Duodenal mucosa (tissue), 2 donors: Measurements from ENCODE around the gene ATP8A2.

Experiments used
- H3K27ac ChIP-seq: one replicate; pipeline ENCODE4 v1.7.0; 2013; ENCODE audit warnings: low read depth, low read length
- H3K27me3 ChIP-seq, 2 donors: one replicate each; pipeline ENCODE4 v1.7.0; 2013; ENCODE audit warnings: low read length in 2 of 2, control low read depth in 1 of 2; ENCODE audit not compliant: insufficient read depth in 2 of 2, control insufficient read depth in 1 of 2
- H3K36me3 ChIP-seq, 2 donors: one replicate each; pipeline ENCODE4 v1.7.0; 2013; ENCODE audit warnings: low read length in 2 of 2, control low read depth in 1 of 2; ENCODE audit not compliant: insufficient read depth in 2 of 2, control insufficient read depth in 1 of 2
- H3K4me1 ChIP-seq, 2 donors: one replicate each; pipeline ENCODE4 v1.7.0; 2013; ENCODE audit warnings: low read length in 2 of 2, control low read depth in 1 of 2; ENCODE audit not compliant: insufficient read depth in 2 of 2, control insufficient read depth in 1 of 2
- H3K4me3 ChIP-seq, 2 donors: one replicate each; pipeline ENCODE4 v1.7.0; 2013; ENCODE audit warnings: low read length in 2 of 2, low read depth in 1 of 2
- H3K9ac ChIP-seq, 2 donors: one replicate each; pipeline ENCODE4 v1.7.0; 2013; ENCODE audit warnings: low read length in 2 of 2, low read depth in 1 of 2
- H3K9me3 ChIP-seq, 2 donors: one replicate each; pipeline ENCODE4 v1.7.0; 2013; ENCODE audit warnings: low read length in 2 of 2, control low read depth in 1 of 2; ENCODE audit not compliant: control insufficient read depth in 1 of 2

ATP8A2 gene

GRCh38 chr13:25645681-25646080, 273.9 kb downstream of the ATP8A2 start:
- Histone ChIP-seq H3K36me3 (no peaks in the 10 kb centered on the region), H3K27ac (no peak overlapping the region), H3K9ac (no peak overlapping the region), H3K9me3 (no peaks in the 10 kb centered on the region), H3K27me3 (no peaks in the 10 kb centered on the region), H3K4me1 (no peaks in the 10 kb centered on the region), H3K4me3 (no peak overlapping the region)

GRCh38 chr13:25649001-25649633, 277.3 kb downstream of the ATP8A2 start:
- Histone ChIP-seq H3K9me3 (no peaks in the 10 kb centered on the region), H3K27ac (no peak overlapping the region), H3K4me3 (no peak overlapping the region), H3K4me1 (no peaks in the 10 kb centered on the region), H3K9ac (no peak overlapping the region), H3K36me3 (no peaks in the 10 kb centered on the region), H3K27me3 (no peaks in the 10 kb centered on the region)

- H3K4me3 ChIP-seq: no peak overlapping the region
- H3K9me3 ChIP-seq: no peaks in the 10 kb centered on the region
- no peak overlapping the region for H3K27ac ChIP-seq
- no peak overlapping the region for H3K9ac ChIP-seq
- no peaks in the 10 kb centered on the region for H3K4me1 ChIP-seq
- H3K36me3 ChIP-seq: no peaks in the 10 kb centered on the region
- H3K27me3 ChIP-seq: no peaks in the 10 kb centered on the region
Observed at GRCh38 chr13:25652764-25653163, 281.0 kb downstream of the ATP8A2 start.

GRCh38 chr13:25654322-25654721, 282.5 kb downstream of the ATP8A2 start:
- no peaks in the 10 kb centered on the region for H3K27me3 ChIP-seq
- no peak overlapping the region for H3K9ac ChIP-seq
- no peaks in the 10 kb centered on the region for H3K36me3 ChIP-seq
- H3K4me1 ChIP-seq: no peaks in the 10 kb centered on the region
- H3K4me3 ChIP-seq: no peak overlapping the region
- H3K27ac ChIP-seq: no peak overlapping the region
- no peaks in the 10 kb centered on the region for H3K9me3 ChIP-seq

DNA sequence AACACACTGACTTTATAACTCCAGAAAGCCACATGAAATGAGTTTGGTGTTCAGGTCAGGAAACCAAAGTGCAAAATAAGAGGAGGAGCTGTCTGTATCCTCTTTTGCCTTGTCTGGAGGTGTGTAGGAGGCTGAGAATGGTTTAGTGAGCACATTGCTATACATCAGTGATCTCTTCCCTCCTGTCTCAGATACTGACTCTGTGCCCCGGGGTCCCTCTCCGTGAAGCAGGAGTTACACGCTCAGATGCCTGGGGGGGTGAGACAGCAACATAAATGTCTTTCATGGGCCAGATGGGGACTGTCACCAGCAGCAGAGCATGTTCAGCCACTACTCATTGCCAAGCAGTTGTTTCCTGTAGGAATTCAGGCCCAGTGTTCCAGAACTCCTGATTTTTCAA, 285.4 kb downstream of the ATP8A2 start:
- Histone ChIP-seq H3K36me3 (no peaks in the 10 kb centered on the region), H3K9ac (no peak overlapping the region), H3K4me3 (no peak overlapping the region), H3K27me3 (peaks cover 0 to 3% of the 10 kb centered on the region in 2 donors), H3K9me3 (no peaks in the 10 kb centered on the region), H3K27ac (no peak overlapping the region), H3K4me1 (no peaks in the 10 kb centered on the region)

- H3K4me3 ChIP-seq: no peak overlapping the region
- H3K36me3 ChIP-seq: no peaks in the 10 kb centered on the region
Observed at GRCh38 chr13:25659091-25659795, 287.5 kb downstream of the ATP8A2 start.

GRCh38 chr13:25660996-25661395, 289.2 kb downstream of the ATP8A2 start:
- no peaks in the 10 kb centered on the region for H3K4me1 ChIP-seq
- no peak overlapping the region for H3K4me3 ChIP-seq
- H3K9ac ChIP-seq: no peak overlapping the region
- no peaks in the 10 kb centered on the region for H3K9me3 ChIP-seq
- H3K36me3 ChIP-seq: no peaks in the 10 kb centered on the region
- peaks cover 0 to 3% of the 10 kb centered on the region in 2 donors for H3K27me3 ChIP-seq
- H3K27ac ChIP-seq: no peak overlapping the region

More at GRCh38 chr13:25659091-25659795, 287.5 kb downstream of the ATP8A2 start:
- Histone ChIP-seq H3K9me3 (no peaks in the 10 kb centered on the region), H3K27me3 (peaks cover 0 to 3% of the 10 kb centered on the region in 2 donors), H3K4me1 (no peaks in the 10 kb centered on the region), H3K27ac (no peak overlapping the region), H3K9ac (no peak overlapping the region)

DNA sequence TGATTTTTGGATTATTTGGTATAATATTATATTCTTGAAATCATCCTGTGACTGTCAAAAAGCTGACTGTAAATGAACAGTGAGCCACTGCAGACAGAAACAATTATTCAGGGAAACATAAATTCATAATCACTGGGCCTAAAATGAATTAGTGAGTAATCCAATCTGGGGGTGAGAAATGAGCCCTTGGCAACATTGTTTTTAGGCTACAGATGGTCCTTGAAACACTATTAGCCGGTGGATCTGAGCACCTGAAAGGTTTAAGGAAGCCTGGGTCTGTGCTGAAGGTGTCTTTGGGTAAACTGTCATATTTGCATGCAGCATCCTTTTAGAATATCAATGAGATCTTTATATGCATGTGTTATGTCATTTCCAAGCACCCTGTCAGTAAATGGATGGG, 290.7 kb downstream of the ATP8A2 start:
- Histone ChIP-seq H3K9me3 (no peaks in the 10 kb centered on the region), H3K9ac (no peak overlapping the region), H3K27ac (no peak overlapping the region), H3K36me3 (no peaks in the 10 kb centered on the region), H3K4me3 (no peak overlapping the region), H3K4me1 (no peaks in the 10 kb centered on the region), H3K27me3 (peaks cover 0 to 3% of the 10 kb centered on the region in 2 donors)

DNA sequence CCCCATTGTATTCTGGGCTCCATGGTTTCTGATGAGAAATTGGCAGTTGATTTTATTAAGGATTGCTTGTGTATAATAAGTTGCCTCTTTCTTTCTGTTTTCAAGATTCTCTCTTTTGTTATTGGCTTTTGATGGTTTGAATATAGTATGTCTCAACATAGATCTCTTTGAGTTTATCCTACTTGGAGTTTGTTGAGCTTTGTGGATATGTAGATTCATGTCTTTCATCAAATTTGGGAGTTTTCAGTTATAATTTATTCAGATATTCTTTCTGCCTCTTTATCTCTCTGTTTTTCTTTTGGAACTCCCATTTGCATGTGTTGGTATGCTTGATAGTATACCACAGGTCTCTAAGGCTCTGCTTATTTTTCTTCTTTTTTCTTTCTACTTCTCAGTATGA, 296.6 kb downstream of the ATP8A2 start:
- Histone ChIP-seq H3K9me3 (peaks cover 5 to 16% of the 10 kb centered on the region in 2 donors), H3K36me3 (no peaks in the 10 kb centered on the region), H3K27me3 (no peaks in the 10 kb centered on the region), H3K9ac (no peak overlapping the region), H3K4me3 (no peak overlapping the region), H3K4me1 (no peaks in the 10 kb centered on the region), H3K27ac (no peak overlapping the region)

- Histone ChIP-seq H3K4me3 (no peak overlapping the region), H3K9ac (no peak overlapping the region), H3K27me3 (no peaks in the 10 kb centered on the region), H3K36me3 (no peaks in the 10 kb centered on the region), H3K27ac (no peak overlapping the region), H3K9me3 (peaks cover 5 to 11% of the 10 kb centered on the region in 2 donors), H3K4me1 (no peaks in the 10 kb centered on the region)
Observed at GRCh38 chr13:25673711-25674110, 301.9 kb downstream of the ATP8A2 start.
